ENCODE measurements around the gene CEACAM19.

GRCh38 chr19:44692379-44692721, 21.1 kb downstream of the CEACAM19 start:
- TF ChIP-seq, protein P1, sequence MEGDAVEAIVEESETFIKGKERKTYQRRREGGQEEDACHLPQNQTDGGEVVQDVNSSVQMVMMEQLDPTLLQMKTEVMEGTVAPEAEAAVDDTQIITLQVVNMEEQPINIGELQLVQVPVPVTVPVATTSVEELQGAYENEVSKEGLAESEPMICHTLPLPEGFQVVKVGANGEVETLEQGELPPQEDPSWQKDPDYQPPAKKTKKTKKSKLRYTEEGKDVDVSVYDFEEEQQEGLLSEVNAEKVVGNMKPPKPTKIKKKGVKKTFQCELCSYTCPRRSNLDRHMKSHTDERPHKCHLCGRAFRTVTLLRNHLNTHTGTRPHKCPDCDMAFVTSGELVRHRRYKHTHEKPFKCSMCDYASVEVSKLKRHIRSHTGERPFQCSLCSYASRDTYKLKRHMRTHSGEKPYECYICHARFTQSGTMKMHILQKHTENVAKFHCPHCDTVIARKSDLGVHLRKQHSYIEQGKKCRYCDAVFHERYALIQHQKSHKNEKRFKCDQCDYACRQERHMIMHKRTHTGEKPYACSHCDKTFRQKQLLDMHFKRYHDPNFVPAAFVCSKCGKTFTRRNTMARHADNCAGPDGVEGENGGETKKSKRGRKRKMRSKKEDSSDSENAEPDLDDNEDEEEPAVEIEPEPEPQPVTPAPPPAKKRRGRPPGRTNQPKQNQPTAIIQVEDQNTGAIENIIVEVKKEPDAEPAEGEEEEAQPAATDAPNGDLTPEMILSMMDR (IDR thresholded peaks at IDR 0.05) = no peak
- TF ChIP-seq ELK1 (IDR thresholded peaks at IDR 0.05; ENCODE audit: low read depth, low read length) = no peak
- no peak for TF ChIP-seq CBX2 (IDR thresholded peaks at IDR 0.05; ENCODE audit: borderline replicate concordance, low read depth)
- no peak for TF ChIP-seq USF2 (IDR thresholded peaks at IDR 0.05)

Data from A549 (cell line).